Measurements from ENCODE around the gene SLC7A4.
"Not testable (repeated sequence)": the region's sequence is repeated elsewhere in the genome, so short reads cannot be mapped to it uniquely, and the experiment has no call there.

The SLC7A4 gene

GRCh38 chr22:21064917-21065864 lies 32.8 kb upstream of the SLC7A4 start:
- no peak for DNase-seq

- DNase-seq = not testable (repeated sequence)
These were observed 32.1 kb upstream of the SLC7A4 start for GRCh38 chr22:21064425-21064824.

- DNase-seq = not testable (repeated sequence)
These were observed 29.4 kb upstream of the SLC7A4 start for GRCh38 chr22:21061660-21062321.

GRCh38 chr22:21060363-21060762 lies 28.0 kb upstream of the SLC7A4 start:
- DNase-seq = not testable (repeated sequence)

DNA sequence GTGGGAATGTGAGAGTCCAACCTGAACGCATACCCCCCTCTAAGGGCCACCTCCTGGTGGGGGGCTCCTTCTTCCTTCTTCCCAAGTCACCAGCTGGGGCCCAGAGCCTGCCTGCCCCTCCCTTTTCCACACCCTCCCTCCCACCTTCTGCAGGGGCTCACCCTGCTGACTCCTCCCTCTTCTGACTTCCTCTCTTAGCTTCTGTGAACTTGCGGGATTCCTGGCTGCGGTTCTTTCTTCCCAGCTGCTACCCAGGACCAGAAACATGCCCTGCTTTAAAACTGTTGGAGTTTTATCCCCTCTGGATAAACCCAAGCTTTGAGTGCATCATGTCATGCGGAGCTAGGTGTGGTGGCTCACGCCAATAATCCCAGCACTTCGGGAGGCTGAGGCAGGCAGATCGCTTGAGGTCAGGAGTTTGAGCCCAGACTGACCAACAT lies 23.5 kb upstream of the SLC7A4 start:
- DNase-seq = no peak

GRCh38 chr22:21055564-21055834 lies 23.1 kb upstream of the SLC7A4 start:
- DNase-seq = no peak

DNA sequence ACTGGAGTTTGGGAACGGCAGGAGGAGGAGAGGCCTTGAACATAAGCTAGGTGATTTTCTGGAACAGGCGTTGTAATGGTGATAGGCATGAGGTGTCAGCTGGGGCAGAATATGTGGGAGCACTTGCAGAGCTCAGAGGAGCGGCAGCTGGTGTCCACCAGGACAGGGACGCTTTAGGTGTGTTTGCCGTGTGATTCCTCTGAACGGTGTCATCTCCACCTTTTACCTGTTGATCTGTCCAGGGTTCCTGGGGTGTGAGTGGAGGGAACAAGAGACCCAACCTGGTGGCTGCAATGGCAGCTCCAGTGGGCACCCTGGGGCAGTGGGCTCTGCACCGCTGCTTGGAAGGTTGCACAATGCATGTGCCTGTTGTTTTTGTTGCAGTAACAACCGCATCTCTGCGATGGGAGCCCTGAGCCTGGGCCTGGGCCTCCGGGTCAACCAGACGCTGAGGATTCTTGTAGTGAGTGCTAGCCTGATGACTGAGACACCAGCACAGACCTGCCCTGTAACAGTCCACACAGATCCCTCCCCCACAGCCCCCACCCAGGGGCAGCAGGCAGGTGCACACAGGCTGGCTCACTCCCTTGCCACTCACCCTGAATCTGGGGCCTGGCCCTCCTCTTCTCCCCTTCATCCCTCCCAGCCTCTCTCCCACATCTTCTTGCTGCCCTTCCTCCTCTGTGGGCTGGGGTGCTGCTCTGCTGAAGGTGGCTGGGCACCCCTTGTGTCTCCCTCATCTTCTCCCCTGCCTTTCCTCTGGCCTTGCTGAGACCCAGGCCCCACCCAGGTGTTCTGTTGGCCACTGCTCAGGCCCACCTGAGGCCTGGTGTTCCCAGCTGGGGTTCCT lies 22.6 kb upstream of the SLC7A4 start:
- no peak for DNase-seq

DNA sequence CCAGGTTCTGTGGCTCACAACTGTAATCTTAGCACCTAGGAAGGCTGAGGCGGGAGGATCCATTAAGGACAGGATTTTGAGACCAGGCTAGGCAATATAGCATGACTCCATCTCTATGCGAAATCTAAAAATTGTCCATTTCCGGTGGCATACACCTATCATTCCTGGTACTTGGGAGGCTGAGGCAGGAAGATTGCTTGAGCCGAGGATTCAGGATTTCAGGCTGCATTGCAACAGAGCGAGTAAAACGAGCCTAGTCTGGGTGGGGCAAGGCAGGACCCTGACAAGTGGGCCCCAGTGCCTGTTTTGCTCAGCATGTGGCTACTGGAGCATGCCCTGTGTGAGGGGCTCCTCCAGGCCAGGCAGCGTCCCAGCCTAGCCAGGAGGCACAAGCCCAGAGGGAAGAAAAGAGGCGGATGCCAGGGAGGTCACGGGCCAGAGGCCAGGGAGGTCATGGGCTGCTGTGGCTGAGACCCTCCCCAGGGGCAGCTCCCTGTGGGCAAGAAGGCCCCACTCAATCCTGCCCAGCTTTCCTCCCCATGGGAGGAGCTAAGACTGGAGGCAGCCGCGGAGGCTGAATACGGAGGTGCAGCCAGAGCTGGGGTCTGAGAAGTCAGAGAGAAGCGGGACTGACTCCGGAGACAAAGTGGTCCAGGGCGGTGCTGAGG lies 21.8 kb upstream of the SLC7A4 start:
- DNase-seq = no peak

DNA sequence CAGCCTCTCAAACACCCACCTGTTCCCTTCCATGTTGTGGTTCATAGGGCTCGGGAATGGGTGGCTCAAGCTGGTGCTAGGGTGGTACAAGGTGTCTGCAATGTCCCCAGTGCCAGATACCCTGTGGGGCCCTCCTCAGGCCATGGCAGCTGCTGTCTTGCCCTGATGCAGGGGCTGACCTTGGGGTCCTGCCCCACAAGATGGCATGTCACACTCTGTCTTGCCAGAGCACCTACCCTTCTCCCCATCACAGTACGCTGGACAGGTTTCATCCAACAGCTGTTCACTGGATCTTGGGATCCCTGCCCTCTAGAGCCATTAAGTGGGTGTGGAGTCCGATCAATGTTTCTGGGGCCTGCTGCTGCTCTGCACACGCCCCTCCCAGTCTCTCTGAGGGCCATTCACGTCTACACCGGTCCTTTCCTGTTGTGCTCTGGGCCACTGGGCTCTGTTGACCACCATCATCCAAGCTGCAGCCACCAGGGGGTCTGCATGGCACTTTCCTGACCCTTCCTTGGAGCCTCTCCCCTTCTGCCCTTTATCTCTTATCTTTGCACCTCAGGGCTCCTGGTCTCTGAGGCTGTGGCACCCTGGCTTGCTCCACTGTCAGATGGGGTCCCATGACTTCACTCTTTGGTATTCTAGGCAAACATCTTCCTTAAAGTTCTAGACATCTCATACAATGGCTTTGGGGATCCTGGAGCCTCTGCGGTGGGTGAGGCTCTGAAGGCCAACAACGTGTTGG lies 20.5 kb upstream of the SLC7A4 start:
- no peak for DNase-seq

GRCh38 chr22:21051831-21052400 lies 19.6 kb upstream of the SLC7A4 start:
- DNase-seq = no peak

DNA sequence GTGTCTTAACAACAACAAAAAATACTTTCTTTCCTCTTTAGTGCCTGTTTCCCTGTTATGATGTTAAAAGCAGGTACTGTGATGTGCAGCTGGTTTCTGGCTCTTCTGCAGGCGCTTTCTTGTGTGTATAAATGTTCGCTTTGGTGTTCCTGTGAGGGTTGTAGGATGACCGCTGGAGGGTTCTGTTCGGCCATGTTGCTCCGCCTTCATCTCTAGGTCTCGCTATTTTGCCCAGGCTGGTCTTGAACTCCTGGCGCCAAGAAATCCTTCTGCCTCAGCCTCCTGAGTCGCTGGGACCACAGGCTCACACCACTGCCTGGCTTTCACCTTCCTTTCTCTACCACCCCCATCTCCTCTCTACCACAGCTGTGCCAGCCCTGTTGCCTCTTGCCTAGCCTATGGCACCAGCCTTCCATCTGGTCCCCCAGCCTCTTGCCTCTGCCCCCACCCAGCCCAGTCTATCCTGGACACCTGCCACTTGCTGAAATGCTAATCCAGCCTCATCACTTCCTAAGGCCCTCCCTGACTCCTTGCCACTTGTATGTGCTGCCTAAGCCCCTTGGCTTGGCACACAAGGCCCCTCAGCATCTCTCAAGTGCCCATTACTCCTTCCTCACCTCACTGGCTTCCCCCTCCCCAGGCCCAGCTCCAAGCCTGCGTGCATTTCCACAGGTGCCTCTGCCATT lies 18.9 kb upstream of the SLC7A4 start:
- DNase-seq = peak; percentile 7

GRCh38 chr22:21048965-21049364 lies 16.6 kb upstream of the SLC7A4 start:
- not testable (repeated sequence) for DNase-seq

DNA sequence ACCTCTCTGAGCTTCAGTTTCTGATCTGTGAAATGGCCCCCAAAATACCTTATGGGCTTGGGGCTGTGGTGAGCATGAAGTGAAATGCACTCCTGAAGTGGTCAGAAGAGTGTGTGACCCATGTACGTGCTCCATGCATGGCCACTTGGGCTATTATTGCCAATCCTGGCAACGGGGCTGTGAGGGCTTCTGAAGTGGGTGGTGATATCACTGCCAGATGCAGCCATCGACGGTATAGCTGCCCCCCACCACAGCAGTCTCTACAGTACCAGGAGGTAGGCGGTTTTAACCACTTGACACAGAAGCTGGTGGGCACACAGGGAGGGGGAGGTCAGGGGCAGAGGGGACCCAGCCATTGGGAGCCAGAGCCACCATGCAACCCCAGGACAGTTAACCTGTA lies 16.1 kb upstream of the SLC7A4 start:
- not testable (repeated sequence) for DNase-seq

DNA sequence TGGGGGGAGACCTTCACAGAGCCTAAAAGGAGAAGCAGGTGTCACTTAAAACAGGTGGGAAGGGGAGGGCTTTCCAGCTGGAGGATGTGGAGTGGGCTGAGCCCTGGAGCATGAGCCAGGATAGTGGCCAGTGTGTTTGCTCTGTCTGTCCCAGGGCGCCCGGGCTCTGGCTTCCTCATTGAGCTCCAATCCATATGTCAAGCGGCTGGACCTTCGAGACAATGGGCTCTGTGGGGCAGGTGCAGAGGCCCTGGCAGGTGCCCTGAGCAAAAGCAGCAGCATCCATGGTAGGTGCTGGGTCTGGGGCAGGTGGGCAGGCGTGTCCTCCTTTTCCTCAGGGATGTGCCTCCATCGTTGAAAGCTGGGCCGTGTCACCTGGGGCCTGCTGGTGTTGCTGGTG lies 15.4 kb upstream of the SLC7A4 start:
- peak; percentile 51 for DNase-seq

DNA sequence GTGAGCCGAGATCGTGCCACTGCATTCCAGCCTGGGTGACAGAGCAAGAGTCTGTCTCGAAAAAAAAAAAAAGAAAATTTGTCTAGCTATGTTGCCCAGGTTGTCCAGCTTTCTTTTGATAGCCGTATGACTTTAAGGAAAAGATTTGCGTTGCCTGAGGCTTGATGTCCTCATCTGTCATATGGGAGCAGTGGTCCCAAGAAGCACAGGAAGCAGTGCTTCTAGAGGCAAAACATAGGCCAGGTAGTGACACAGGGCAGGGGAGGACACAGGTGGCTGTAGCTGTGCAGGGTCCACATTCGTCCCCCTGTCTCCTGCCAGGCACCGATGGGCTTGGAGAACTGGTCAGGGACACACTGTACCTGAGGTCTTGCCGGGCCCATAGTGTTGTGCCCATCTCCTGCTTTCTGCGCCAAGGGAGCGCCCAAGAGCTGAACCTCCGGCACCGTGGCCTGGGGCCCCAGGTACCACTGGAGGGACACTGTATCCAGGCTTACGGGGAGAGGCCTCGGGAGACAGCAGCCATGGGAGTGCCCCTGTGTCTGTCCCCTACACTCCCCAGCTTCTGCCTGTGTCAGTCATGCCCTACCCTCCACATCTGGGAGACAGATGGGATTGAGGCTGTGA lies 14.8 kb upstream of the SLC7A4 start:
- no peak for DNase-seq

- peak; percentile 92 for DNase-seq
These were observed 13.4 kb upstream of the SLC7A4 start, which contains the start of gene LRRC74B for GRCh38 chr22:21045585-21046294. TSS of gene LRRC74B (plus strand) at chr22:21045946. CDS start at chr22:21045987, 41 bp downstream.

- peak; percentile 62 for DNase-seq
These were observed 12.7 kb upstream of the SLC7A4 start for GRCh38 chr22:21044931-21045584.

- no peak for DNase-seq
These were observed 11.6 kb upstream of the SLC7A4 start for GRCh38 chr22:21043860-21044535.

Data from NCI-H1092 treated with DMSO at 0.1 percent for 48 hours (cell line).